ENCODE measurements around the gene ZNF804B.
A peak's percentile ranks its signal among the peaks of the same experiment; 100 is the strongest.

ZNF804B gene

DNA sequence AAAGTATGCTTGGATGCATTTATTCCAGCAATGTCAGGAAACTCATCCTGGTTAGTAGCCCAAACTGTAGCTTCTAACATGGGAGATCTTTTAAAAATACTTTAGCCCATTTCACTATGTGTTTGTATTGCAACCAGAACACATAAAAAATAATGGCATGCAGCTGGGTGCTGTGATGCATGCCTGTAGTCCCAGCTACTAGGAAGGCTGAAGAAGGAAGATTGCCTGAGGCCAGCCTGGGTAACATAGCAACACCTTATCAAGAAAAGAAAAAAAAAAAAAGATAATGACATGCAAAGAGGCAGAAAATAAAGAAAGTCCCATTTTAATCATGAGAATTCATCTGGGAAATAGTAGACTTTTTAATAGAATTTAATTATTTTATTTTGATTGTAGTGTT, 553.1 kb downstream of the ZNF804B start:
- ATAC-seq: no peak
- no peak for TF ChIP-seq GLIS3 (CRISPR knock-in tag; IDR thresholded peaks at IDR 0.05)
- TF ChIP-seq OSR1 (CRISPR knock-in tag; IDR thresholded peaks at IDR 0.05): no peak
- TF ChIP-seq ZFP30 (CRISPR knock-in tag; IDR thresholded peaks at IDR 0.05): no peak
- no peak for TF ChIP-seq ARNTL (CRISPR knock-in tag; IDR thresholded peaks at IDR 0.05; ENCODE audit: borderline replicate concordance, low read depth)
- no peak for TF ChIP-seq RARB (CRISPR knock-in tag; IDR thresholded peaks at IDR 0.05)
- TF ChIP-seq CSDC2 (CRISPR knock-in tag; IDR thresholded peaks at IDR 0.05): no peak
- no peak for TF ChIP-seq ESRRG (CRISPR knock-in tag; IDR thresholded peaks at IDR 0.05)

DNA sequence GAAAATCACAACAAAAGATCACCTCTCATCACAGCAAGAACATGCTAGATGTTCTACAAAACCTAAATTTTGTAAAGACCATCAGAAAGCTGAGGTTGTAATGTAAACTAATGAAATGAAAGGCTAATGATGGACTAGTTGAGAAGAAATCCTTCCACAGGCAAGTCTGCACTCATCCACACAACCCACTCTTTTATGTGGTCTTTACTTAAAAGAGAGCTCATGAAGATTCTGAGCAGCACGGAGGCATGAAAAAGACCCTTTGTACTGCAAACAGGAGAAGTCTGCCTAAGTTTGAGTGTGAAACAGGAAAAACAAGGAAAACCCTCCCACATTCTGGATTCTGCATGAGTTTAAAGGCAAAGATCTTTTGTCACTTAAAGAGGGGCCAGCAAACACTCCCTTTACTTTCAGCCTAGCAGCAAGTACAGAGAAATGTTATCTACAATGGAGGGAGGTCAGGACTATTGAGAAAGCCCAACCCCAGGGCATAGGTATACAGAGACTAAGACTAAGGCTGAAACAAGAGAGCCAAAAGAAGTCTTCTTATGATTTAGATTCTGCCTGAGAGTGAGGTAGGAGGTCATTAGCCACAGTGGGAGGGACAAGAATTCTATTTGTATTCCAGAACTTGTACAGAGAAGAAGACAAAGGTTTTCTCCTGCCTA, 557.2 kb downstream of the ZNF804B start:
- no peak for ATAC-seq
- TF ChIP-seq RARB (CRISPR knock-in tag; IDR thresholded peaks at IDR 0.05) (no peak), GLIS3 (CRISPR knock-in tag; IDR thresholded peaks at IDR 0.05) (no peak), TOX (CRISPR knock-in tag; IDR thresholded peaks at IDR 0.05; ENCODE audit: borderline replicate concordance) (no peak)

DNA sequence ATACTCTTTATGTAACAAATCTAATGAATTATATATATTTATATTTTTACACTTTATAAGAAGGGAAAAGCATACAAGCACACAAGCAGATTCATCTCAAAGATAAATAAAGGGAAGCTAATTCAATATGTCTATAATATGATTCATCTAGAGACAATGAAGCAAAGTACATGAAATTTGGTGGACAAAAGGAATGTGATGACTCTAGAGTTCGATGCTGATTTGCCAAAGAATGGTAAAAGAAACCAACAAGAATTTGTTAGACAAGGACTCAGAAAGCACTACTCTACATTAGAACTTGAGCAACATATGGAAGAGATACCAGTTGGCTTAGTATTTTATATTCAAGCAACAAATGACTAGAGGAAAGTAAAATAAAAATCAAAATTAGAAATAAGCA, 572.5 kb downstream of the ZNF804B start:
- TF ChIP-seq ZFP3 (CRISPR knock-in tag; IDR thresholded peaks at IDR 0.05) (no peak), ZC3H10 (CRISPR knock-in tag; IDR thresholded peaks at IDR 0.05) (no peak), ISL1 (CRISPR knock-in tag; IDR thresholded peaks at IDR 0.05) (0 out of 2 replicates have a peak, but pooled peaks have one; percentile 8)
- TF ChIP-seq, protein P1, sequence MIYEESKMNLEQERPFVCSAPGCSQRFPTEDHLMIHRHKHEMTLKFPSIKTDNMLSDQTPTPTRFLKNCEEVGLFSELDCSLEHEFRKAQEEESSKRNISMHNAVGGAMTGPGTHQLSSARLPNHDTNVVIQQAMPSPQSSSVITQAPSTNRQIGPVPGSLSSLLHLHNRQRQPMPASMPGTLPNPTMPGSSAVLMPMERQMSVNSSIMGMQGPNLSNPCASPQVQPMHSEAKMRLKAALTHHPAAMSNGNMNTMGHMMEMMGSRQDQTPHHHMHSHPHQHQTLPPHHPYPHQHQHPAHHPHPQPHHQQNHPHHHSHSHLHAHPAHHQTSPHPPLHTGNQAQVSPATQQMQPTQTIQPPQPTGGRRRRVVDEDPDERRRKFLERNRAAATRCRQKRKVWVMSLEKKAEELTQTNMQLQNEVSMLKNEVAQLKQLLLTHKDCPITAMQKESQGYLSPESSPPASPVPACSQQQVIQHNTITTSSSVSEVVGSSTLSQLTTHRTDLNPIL (CRISPR knock-in tag; IDR thresholded peaks at IDR 0.05; ENCODE audit: low read depth): no peak
- no peak for ATAC-seq

DNA sequence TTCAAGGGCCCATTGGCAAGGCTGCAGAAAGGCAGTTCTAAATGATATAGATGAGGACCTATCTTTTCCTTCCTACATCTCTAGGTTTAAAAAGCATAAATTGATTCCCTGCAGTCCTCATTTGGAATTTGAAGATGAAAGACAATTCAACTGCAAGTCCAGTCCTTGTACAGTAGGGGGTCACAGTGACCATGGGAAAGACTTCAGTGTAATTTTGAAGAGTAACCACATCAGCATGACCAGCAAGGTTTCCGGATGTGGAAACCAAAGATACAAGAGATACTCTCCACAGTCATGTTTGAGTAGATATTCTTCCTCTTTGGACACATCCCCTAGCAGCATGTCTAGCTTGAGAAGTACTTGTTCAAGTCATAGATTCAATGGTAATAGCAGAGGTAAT, 575.3 kb downstream of the ZNF804B start:
- TF ChIP-seq TCF4 (CRISPR knock-in tag; IDR thresholded peaks at IDR 0.05; ENCODE audit: borderline replicate concordance): no peak
- TF ChIP-seq SNAI2 (CRISPR knock-in tag; IDR thresholded peaks at IDR 0.05): no peak
- no peak for TF ChIP-seq ZNF565 (CRISPR knock-in tag; conservative IDR thresholded peaks at IDR 0.05; ENCODE audit: low read depth)
- no peak for TF ChIP-seq PPARA (CRISPR knock-in tag; IDR thresholded peaks at IDR 0.05; ENCODE audit: borderline replicate concordance)
- TF ChIP-seq, protein P2, sequence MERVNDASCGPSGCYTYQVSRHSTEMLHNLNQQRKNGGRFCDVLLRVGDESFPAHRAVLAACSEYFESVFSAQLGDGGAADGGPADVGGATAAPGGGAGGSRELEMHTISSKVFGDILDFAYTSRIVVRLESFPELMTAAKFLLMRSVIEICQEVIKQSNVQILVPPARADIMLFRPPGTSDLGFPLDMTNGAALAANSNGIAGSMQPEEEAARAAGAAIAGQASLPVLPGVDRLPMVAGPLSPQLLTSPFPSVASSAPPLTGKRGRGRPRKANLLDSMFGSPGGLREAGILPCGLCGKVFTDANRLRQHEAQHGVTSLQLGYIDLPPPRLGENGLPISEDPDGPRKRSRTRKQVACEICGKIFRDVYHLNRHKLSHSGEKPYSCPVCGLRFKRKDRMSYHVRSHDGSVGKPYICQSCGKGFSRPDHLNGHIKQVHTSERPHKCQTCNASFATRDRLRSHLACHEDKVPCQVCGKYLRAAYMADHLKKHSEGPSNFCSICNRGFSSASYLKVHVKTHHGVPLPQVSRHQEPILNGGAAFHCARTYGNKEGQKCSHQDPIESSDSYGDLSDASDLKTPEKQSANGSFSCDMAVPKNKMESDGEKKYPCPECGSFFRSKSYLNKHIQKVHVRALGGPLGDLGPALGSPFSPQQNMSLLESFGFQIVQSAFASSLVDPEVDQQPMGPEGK (CRISPR knock-in tag; IDR thresholded peaks at IDR 0.05; ENCODE audit: borderline replicate concordance): no peak
- TF ChIP-seq, protein P3, sequence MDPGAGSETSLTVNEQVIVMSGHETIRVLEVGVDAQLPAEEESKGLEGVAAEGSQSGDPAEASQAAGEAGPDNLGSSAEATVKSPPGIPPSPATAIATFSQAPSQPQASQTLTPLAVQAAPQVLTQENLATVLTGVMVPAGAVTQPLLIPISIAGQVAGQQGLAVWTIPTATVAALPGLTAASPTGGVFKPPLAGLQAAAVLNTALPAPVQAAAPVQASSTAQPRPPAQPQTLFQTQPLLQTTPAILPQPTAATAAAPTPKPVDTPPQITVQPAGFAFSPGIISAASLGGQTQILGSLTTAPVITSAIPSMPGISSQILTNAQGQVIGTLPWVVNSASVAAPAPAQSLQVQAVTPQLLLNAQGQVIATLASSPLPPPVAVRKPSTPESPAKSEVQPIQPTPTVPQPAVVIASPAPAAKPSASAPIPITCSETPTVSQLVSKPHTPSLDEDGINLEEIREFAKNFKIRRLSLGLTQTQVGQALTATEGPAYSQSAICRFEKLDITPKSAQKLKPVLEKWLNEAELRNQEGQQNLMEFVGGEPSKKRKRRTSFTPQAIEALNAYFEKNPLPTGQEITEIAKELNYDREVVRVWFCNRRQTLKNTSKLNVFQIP (CRISPR knock-in tag; IDR thresholded peaks at IDR 0.05; ENCODE audit: borderline replicate concordance, low read depth): no peak
- TF ChIP-seq GLIS3 (CRISPR knock-in tag; IDR thresholded peaks at IDR 0.05): no peak
- TF ChIP-seq, protein P4, sequence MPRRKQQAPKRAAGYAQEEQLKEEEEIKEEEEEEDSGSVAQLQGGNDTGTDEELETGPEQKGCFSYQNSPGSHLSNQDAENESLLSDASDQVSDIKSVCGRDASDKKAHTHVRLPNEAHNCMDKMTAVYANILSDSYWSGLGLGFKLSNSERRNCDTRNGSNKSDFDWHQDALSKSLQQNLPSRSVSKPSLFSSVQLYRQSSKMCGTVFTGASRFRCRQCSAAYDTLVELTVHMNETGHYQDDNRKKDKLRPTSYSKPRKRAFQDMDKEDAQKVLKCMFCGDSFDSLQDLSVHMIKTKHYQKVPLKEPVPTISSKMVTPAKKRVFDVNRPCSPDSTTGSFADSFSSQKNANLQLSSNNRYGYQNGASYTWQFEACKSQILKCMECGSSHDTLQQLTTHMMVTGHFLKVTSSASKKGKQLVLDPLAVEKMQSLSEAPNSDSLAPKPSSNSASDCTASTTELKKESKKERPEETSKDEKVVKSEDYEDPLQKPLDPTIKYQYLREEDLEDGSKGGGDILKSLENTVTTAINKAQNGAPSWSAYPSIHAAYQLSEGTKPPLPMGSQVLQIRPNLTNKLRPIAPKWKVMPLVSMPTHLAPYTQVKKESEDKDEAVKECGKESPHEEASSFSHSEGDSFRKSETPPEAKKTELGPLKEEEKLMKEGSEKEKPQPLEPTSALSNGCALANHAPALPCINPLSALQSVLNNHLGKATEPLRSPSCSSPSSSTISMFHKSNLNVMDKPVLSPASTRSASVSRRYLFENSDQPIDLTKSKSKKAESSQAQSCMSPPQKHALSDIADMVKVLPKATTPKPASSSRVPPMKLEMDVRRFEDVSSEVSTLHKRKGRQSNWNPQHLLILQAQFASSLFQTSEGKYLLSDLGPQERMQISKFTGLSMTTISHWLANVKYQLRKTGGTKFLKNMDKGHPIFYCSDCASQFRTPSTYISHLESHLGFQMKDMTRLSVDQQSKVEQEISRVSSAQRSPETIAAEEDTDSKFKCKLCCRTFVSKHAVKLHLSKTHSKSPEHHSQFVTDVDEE (CRISPR knock-in tag; IDR thresholded peaks at IDR 0.05): no peak
- TF ChIP-seq, protein P5, sequence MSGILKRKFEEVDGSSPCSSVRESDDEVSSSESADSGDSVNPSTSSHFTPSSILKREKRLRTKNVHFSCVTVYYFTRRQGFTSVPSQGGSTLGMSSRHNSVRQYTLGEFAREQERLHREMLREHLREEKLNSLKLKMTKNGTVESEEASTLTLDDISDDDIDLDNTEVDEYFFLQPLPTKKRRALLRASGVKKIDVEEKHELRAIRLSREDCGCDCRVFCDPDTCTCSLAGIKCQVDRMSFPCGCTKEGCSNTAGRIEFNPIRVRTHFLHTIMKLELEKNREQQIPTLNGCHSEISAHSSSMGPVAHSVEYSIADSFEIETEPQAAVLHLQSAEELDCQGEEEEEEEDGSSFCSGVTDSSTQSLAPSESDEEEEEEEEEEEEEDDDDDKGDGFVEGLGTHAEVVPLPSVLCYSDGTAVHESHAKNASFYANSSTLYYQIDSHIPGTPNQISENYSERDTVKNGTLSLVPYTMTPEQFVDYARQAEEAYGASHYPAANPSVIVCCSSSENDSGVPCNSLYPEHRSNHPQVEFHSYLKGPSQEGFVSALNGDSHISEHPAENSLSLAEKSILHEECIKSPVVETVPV (CRISPR knock-in tag; IDR thresholded peaks at IDR 0.05): no peak
- TF ChIP-seq ZNF70 (CRISPR knock-in tag; IDR thresholded peaks at IDR 0.05): no peak
- no peak for TF ChIP-seq ESRRG (CRISPR knock-in tag; IDR thresholded peaks at IDR 0.05)
- no peak for TF ChIP-seq RARB (CRISPR knock-in tag; IDR thresholded peaks at IDR 0.05)
- no peak for ATAC-seq

Measured in SK-N-SH treated with all-trans-retinoic acid at 6 μM for 48 hours (cell line).